SH-SY5Y (cell line): ENCODE results near the gene KCNE3.

Source experiments
- GATA2 ChIP-seq: IDR thresholded peaks from 2 replicates; pipeline ENCODE4 v1.6.1; 2011; ENCODE audit warnings: mild to moderate bottlenecking, low read depth, low read length
- GATA3 ChIP-seq: IDR thresholded peaks from 2 replicates; pipeline ENCODE4 v1.6.1; 2011; ENCODE audit warnings: low read depth, mild to moderate bottlenecking, low read length, moderate library complexity

- no peak for TF ChIP-seq GATA2
- TF ChIP-seq GATA3: no peak
Observed at GRCh38 chr11:74412733-74413359, 54.5 kb downstream of the KCNE3 start.
